AG10803 (cell line): ENCODE data around the gene LEUTX.

Source experiments
- DNase-seq: peaks from one replicate; pipeline ENCODE4 v3.0.0; 2010; ENCODE audit warnings: low read depth
- H3K4me3 ChIP-seq: 2 replicates; pipeline ENCODE4 v1.5.1; 2011; ENCODE audit warnings: mild to moderate bottlenecking, low read length, control low read depth
- TF ChIP-seq, protein P1 (sequence below): conservative IDR thresholded peaks from 2 replicates; pipeline ENCODE4 v1.5.1; 2011; ENCODE audit warnings: mild to moderate bottlenecking, low read length, control low read depth, inconsistent platforms

The LEUTX gene

GRCh38 chr19:39768786-39769185 is 9.9 kb upstream of the LEUTX start:
- H3K4me3 ChIP-seq = no peak overlapping the region
- DNase-seq = no peak
- TF ChIP-seq, protein P1, sequence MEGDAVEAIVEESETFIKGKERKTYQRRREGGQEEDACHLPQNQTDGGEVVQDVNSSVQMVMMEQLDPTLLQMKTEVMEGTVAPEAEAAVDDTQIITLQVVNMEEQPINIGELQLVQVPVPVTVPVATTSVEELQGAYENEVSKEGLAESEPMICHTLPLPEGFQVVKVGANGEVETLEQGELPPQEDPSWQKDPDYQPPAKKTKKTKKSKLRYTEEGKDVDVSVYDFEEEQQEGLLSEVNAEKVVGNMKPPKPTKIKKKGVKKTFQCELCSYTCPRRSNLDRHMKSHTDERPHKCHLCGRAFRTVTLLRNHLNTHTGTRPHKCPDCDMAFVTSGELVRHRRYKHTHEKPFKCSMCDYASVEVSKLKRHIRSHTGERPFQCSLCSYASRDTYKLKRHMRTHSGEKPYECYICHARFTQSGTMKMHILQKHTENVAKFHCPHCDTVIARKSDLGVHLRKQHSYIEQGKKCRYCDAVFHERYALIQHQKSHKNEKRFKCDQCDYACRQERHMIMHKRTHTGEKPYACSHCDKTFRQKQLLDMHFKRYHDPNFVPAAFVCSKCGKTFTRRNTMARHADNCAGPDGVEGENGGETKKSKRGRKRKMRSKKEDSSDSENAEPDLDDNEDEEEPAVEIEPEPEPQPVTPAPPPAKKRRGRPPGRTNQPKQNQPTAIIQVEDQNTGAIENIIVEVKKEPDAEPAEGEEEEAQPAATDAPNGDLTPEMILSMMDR = no peak

DNA sequence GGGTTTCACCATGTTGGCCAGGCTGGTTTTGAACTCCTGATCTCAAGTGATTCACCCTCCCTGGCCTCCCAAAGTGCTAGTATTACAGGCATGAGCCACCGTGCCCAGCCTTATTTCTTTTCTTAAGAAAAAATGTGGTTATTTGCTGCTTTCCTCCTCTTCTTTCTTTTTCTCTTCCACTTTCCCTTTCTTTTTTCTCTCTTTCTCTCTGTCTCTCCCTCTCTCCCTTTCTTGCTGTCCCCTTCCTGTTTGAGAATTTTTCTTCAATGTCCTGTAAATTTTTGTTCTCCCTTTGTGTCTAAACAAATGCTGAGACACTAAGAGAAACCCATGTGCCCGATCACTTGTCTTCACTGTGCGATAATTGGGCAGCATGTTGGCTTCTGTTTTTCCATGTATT is 2.2 kb downstream of the LEUTX start:
- no peak overlapping the region for H3K4me3 ChIP-seq
- TF ChIP-seq, protein P1 = no peak
- DNase-seq = no peak

DNA sequence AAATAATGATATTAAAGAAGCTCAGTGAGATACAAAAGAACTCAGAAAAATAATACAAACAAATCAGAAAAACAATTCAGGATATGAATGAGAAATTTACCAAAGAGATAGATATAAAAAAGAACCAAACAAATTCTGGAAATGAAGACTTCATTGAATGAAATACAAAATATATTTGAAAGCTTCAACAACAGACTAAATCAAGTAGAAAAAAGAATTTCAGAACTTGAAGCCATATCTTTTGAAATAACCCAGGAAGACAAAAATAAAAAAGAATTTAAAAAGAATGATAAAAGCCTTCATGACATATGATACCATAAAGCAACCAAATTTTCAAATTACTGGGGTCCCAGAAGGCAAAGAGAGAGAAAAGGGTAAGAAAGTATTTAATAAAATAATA is 9.6 kb downstream of the LEUTX start:
- no peak overlapping the region for H3K4me3 ChIP-seq
- no peak for DNase-seq
- TF ChIP-seq, protein P1 = no peak

DNA sequence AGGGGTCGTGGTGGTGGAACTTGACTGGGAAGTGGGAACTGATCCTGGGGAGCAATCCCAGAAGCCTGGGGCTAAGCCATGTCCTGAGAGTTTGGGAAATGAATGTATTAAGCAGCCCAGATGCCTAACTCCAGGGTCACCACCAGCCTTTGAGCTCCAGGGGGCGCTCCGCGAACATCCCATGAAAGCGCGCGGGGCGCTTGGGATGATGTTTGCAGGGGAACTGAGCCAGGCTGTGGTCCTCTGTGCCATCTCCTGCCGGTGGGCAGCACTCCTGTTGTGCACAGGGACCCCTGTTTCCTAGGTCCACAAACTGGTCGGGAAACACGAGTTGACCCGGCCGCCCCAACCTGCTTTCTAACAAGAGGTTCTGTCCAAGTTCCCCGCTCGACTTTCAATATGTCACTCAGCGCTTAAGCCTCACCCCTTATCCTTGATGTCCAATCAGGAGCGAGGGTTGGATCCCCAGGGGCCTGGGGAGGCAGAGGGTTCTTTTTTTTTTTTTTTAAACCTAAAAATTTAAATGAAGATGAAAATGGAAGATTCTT is 14.4 kb downstream of the LEUTX start:
- peak overlapping the region; percentile 71 for H3K4me3 ChIP-seq
- TF ChIP-seq, protein P1 = peak; percentile 95
- DNase-seq = peak; percentile 78

DNA sequence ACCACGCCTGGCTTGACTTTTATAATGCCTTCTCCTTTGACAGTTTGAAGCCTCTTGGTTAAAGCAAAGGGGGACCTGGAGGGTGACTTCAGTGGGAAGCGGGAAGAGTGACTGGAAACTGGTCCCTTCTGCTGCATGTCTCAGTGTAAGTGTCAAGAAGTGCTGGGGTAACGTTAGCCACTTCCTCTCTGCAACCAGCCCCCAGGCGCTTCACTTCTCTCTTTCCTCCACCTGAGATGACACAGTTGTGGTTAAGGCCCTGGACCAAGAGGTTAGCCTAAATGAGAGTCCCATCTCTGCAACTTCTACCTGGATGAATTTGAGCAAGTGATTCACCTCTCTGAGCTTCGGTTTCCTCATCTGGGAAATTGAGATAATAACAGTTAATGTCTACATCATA is 16.3 kb downstream of the LEUTX start:
- TF ChIP-seq, protein P1 = no peak
- no peak for DNase-seq
- no peak overlapping the region for H3K4me3 ChIP-seq

GRCh38 chr19:39796000-39796498 is 17.4 kb downstream of the LEUTX start:
- H3K4me3 ChIP-seq = no peak overlapping the region
- DNase-seq = no peak
- TF ChIP-seq, protein P1 = no peak

DNA sequence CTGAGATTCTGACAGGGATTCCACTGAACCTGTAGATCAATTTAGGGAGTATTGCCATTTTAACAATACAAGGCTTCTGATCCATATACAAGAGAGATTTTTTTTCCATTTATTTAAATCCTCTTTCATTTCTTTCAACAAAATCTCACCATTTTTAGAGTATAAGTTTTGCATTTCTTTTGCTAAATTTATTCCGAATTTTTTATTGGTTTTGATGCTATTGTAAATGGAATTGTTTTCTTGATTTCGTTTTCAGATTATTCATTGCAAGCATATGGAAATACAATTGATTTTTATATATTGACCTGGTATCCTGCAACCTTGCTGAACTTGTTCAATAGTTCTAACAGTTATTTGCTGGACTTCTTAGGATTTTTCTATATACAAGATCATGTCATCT is 18.4 kb downstream of the LEUTX start:
- TF ChIP-seq, protein P1 = no peak
- DNase-seq = no peak
- H3K4me3 ChIP-seq = no peak overlapping the region
